ENCODE data around the gene UQCRQ. TPM values are rescaled to one million over a fixed set of nuclear protein-coding genes. Genes with fewer than 3 reads are reported as not detected.

The UQCRQ gene
- total and polyA plus RNA-seq, 2 donors (not counting 1 experiment from before 2014, with no cell fraction given), result 71.1 to 90.0 TPM

DNA sequence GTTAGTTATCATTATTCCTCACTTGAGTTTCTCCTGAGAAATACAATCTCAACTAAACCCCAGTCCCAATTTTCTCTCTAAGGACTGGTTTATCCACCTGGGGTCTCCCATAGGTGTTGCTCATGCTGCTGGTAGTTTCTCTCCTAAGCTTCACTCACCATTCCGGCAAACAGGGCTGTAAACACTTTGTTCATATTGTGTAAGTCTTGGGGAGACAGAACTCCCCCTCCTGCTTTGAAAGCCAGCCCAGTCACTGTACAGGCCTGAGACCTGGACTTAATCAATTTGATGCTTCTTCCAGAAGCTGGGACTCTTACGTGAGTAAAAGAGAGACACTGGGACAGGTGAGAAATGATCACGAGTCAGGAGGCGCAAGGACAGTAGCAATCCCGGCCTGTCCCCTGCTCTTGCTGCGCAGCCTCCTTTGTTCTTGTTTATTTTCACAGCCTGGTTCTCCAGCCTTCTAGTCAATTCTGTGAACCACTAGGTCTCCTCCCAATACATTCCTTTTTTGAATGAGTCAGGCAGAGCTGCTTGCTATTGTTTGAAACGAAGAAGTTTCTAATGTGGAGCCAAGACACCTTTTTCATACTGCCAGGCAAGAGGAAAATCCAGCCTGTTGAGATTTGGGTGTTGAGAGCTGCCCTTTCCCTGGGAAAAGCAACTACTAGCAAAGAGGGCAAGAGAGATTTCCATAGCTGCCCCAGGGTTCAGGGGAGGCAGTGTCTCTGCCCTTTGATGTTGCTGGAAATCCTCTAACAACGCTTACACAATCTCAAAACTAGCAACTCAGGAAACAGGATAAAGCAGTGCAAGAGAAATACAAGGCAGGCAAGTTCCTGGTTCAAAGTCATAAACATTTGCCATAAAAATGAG lies 26.8 kb upstream of the UQCRQ start:
- WGBS (ENCODE audit: insufficient coverage), result 92% methylated on average over 5 of the region's 8 CpGs
- H3K9me3 ChIP-seq (ENCODE audit: control extremely low read depth in 1 of 3, control insufficient read depth in 2 of 3, insufficient read depth in 1 of 3, low read length in 2 of 3), result peaks cover 0 to 4% (median 0%) of the 10 kb centered on the region in 3 donors
- H3K9ac ChIP-seq (ENCODE audit: low read length), result no peak overlapping the region
- no peaks in the 10 kb centered on the region for H3K79me2 ChIP-seq (ENCODE audit: control insufficient read depth, insufficient read depth, low read length)
- no peaks in the 10 kb centered on the region for H4K20me1 ChIP-seq (ENCODE audit: control insufficient read depth, insufficient read depth, low read length, poor library complexity, severe bottlenecking)
- DNase-seq (no peak), ATAC-seq (ENCODE audit: low read depth) (no peak)
- Mint-ChIP-seq H3K9me3 (ENCODE audit: insufficient read depth) (no peaks in the 10 kb centered on the region), H3K4me3 (no peak overlapping the region), H3K4me1 (peaks cover 2% of the 10 kb centered on the region), H3K27ac (no peak overlapping the region), H3K27me3 (no peaks in the 10 kb centered on the region)
- H3K4me3 ChIP-seq (ENCODE audit: control extremely low read depth in 1 of 5, extremely low read depth in 1 of 5, insufficient read depth in 1 of 5, low read depth in 2 of 5, low read length in 4 of 5), result no peak overlapping the region
- TF ChIP-seq EZH2 (IDR thresholded peaks at IDR 0.05; ENCODE audit: borderline replicate concordance, insufficient read depth, low read depth, low read length, poor library complexity, severe bottlenecking) (no peak), CTCF (IDR thresholded peaks at IDR 0.05) (no peak)
- H3K4me2 ChIP-seq (replicated peaks; ENCODE audit: low read depth, low read length, poor library complexity, severe bottlenecking), result no peak overlapping the region
- no peak overlapping the region for H2AFZ ChIP-seq (ENCODE audit: insufficient read depth, low read depth, low read length, poor library complexity, severe bottlenecking)
- H3K27me3 ChIP-seq (replicated peaks in 1 of 4; ENCODE audit: control extremely low read depth in 1 of 4, control insufficient read depth in 3 of 4, insufficient read depth in 4 of 4, low read length in 3 of 4), result no peaks in the 10 kb centered on the region
- ChIA-PET CTCF (interaction anchor here (1.0 kb wide), 1 partner anchor 10 kb away, joined by 3 read pairs; no protein-coding TSS in a partner anchor), POLR2A (interaction anchor here (1.0 kb wide), 1 partner anchor 9 kb away, joined by 3 read pairs; the partner anchor contains the start of gene SHROOM1)
- no peaks in the 10 kb centered on the region for H3K4me1 ChIP-seq (ENCODE audit: control insufficient read depth in 2 of 2, insufficient read depth in 2 of 2, low read length in 2 of 2)
- intact Hi-C loops (cut with micrococcal nuclease), result no loop called here
- no peaks in the 10 kb centered on the region for H3K36me3 ChIP-seq (replicated peaks in 1 of 2; ENCODE audit: control extremely low read depth in 1 of 2, control insufficient read depth in 1 of 2, extremely low read depth in 1 of 2, insufficient read depth in 2 of 2, low read length in 1 of 2)
- no peak overlapping the region for H3K27ac ChIP-seq (ENCODE audit: low read length in 2 of 2)

GRCh38 chr5:132840313-132840712 lies 26.1 kb upstream of the UQCRQ start:
- H3K9me3 Mint-ChIP-seq (ENCODE audit: insufficient read depth), result no peaks in the 10 kb centered on the region
- no peak overlapping the region for H3K4me2 ChIP-seq (replicated peaks; ENCODE audit: low read depth, low read length, poor library complexity, severe bottlenecking)
- peaks cover 2% of the 10 kb centered on the region for H3K4me1 Mint-ChIP-seq
- H3K4me1 ChIP-seq (ENCODE audit: control insufficient read depth in 2 of 2, insufficient read depth in 2 of 2, low read length in 2 of 2), result no peaks in the 10 kb centered on the region
- ChIA-PET POLR2A (interaction anchor here (1.0 kb wide), 1 partner anchor 9 kb away, joined by 3 read pairs; the partner anchor contains the start of gene SHROOM1), CTCF (interaction anchor here (1.0 kb wide), 1 partner anchor 11 kb away, joined by 3 read pairs; no protein-coding TSS in a partner anchor)
- intact Hi-C loops (cut with micrococcal nuclease), result no loop called here
- H3K36me3 ChIP-seq (replicated peaks in 1 of 2; ENCODE audit: control extremely low read depth in 1 of 2, control insufficient read depth in 1 of 2, extremely low read depth in 1 of 2, insufficient read depth in 2 of 2, low read length in 1 of 2), result no peaks in the 10 kb centered on the region
- H3K4me3 ChIP-seq (ENCODE audit: control extremely low read depth in 1 of 5, extremely low read depth in 1 of 5, insufficient read depth in 1 of 5, low read depth in 2 of 5, low read length in 4 of 5), result no peak overlapping the region
- peaks cover 0 to 4% (median 0%) of the 10 kb centered on the region in 3 donors for H3K9me3 ChIP-seq (ENCODE audit: control extremely low read depth in 1 of 3, control insufficient read depth in 2 of 3, insufficient read depth in 1 of 3, low read length in 2 of 3)
- H3K27me3 ChIP-seq (replicated peaks in 1 of 4; ENCODE audit: control extremely low read depth in 1 of 4, control insufficient read depth in 3 of 4, insufficient read depth in 4 of 4, low read length in 3 of 4), result no peaks in the 10 kb centered on the region
- H3K27me3 Mint-ChIP-seq, result no peaks in the 10 kb centered on the region
- DNase-seq (no peak), ATAC-seq (ENCODE audit: low read depth) (no peak)
- no peak overlapping the region for H3K9ac ChIP-seq (ENCODE audit: low read length)
- H4K20me1 ChIP-seq (ENCODE audit: control insufficient read depth, insufficient read depth, low read length, poor library complexity, severe bottlenecking), result no peaks in the 10 kb centered on the region
- no peaks in the 10 kb centered on the region for H3K79me2 ChIP-seq (ENCODE audit: control insufficient read depth, insufficient read depth, low read length)
- no peak overlapping the region for H3K27ac Mint-ChIP-seq
- no peak overlapping the region for H2AFZ ChIP-seq (ENCODE audit: insufficient read depth, low read depth, low read length, poor library complexity, severe bottlenecking)
- TF ChIP-seq EZH2 (IDR thresholded peaks at IDR 0.05; ENCODE audit: borderline replicate concordance, insufficient read depth, low read depth, low read length, poor library complexity, severe bottlenecking) (no peak), CTCF (IDR thresholded peaks at IDR 0.05) (no peak)
- no peak overlapping the region for H3K27ac ChIP-seq (ENCODE audit: low read length in 2 of 2)
- H3K4me3 Mint-ChIP-seq, result no peak overlapping the region
- 92% methylated on average over 2 of the region's 3 CpGs for WGBS (ENCODE audit: insufficient coverage)
